MG63 (cell line): ENCODE results near the gene CYP11A1. TPM values are rescaled to one million over a fixed set of nuclear protein-coding genes. Genes with fewer than 3 reads are reported as not detected.

Experiments
- DNase-seq: peaks from one replicate; pipeline ENCODE4 v3.0.0-alpha.2; 2020
- H3K27me3 ChIP-seq: fragments of 250-450 bp; sonication (Bioruptor Pico); 2 replicates; pipeline ENCODE4 v1.5.1; 2020; ENCODE audit warnings: mild to moderate bottlenecking, moderate library complexity
- H3K36me3 ChIP-seq: fragments of 250-450 bp; sonication (Bioruptor Pico); 2 replicates; pipeline ENCODE4 v1.5.1; 2020; ENCODE audit warnings: mild to moderate bottlenecking, moderate library complexity
- H3K4me3 ChIP-seq: fragments of 250-450 bp; sonication (Bioruptor Pico); 2 replicates; pipeline ENCODE4 v1.5.1; 2020; ENCODE audit warnings: mild to moderate bottlenecking, moderate library complexity
- H3K9me3 ChIP-seq: fragments of 250-450 bp; sonication (Bioruptor Pico); 2 replicates; pipeline ENCODE4 v1.5.1; 2020; ENCODE audit warnings: mild to moderate bottlenecking, moderate library complexity
- total RNA-seq: library from RNA; depleted of rRNA; stranded (reverse); fragments of >200 nt; shearing (Covaris generic); gene quantifications from 2 replicates; pipeline ENCODE4 v1.2.3, GENCODE V29; 2014; ENCODE audit warnings: low replicate concordance

CYP11A1 gene
- total RNA-seq, 1 experiment from 2014 or later: 6.3 TPM

GRCh38 chr15:74328331-74329056, 39.0 kb downstream of the CYP11A1 start:
- Histone ChIP-seq H3K36me3 (no peaks in the 10 kb centered on the region), H3K9me3 (no peaks in the 10 kb centered on the region), H3K27me3 (no peaks in the 10 kb centered on the region), H3K4me3 (no peak overlapping the region)
- DNase-seq: no peak

- no peak overlapping the region for H3K4me3 ChIP-seq
- H3K36me3 ChIP-seq: no peaks in the 10 kb centered on the region
- H3K9me3 ChIP-seq: no peaks in the 10 kb centered on the region
- no peak for DNase-seq
- no peaks in the 10 kb centered on the region for H3K27me3 ChIP-seq
These were observed 39.7 kb downstream of the CYP11A1 start for GRCh38 chr15:74327756-74328155.

GRCh38 chr15:74326746-74327145, 40.7 kb downstream of the CYP11A1 start:
- Histone ChIP-seq H3K9me3 (no peaks in the 10 kb centered on the region), H3K27me3 (no peaks in the 10 kb centered on the region), H3K4me3 (no peak overlapping the region), H3K36me3 (no peaks in the 10 kb centered on the region)
- no peak for DNase-seq

GRCh38 chr15:74324714-74325113, 42.7 kb downstream of the CYP11A1 start:
- no peaks in the 10 kb centered on the region for H3K36me3 ChIP-seq
- H3K27me3 ChIP-seq: no peaks in the 10 kb centered on the region
- H3K4me3 ChIP-seq: no peak overlapping the region
- DNase-seq: no peak
- no peaks in the 10 kb centered on the region for H3K9me3 ChIP-seq

GRCh38 chr15:74322558-74323180, 44.8 kb downstream of the CYP11A1 start:
- no peak overlapping the region for H3K4me3 ChIP-seq
- H3K27me3 ChIP-seq: no peaks in the 10 kb centered on the region
- no peaks in the 10 kb centered on the region for H3K9me3 ChIP-seq
- DNase-seq: peak; percentile 62
- H3K36me3 ChIP-seq: no peaks in the 10 kb centered on the region

GRCh38 chr15:74320352-74321247, 46.8 kb downstream of the CYP11A1 start:
- no peak overlapping the region for H3K4me3 ChIP-seq
- no peaks in the 10 kb centered on the region for H3K36me3 ChIP-seq
- no peaks in the 10 kb centered on the region for H3K27me3 ChIP-seq
- H3K9me3 ChIP-seq: no peaks in the 10 kb centered on the region
- DNase-seq: peak; percentile 42

GRCh38 chr15:74319596-74320351, 47.7 kb downstream of the CYP11A1 start:
- Histone ChIP-seq H3K4me3 (no peak overlapping the region), H3K27me3 (no peaks in the 10 kb centered on the region), H3K9me3 (no peaks in the 10 kb centered on the region), H3K36me3 (no peaks in the 10 kb centered on the region)
- no peak for DNase-seq

GRCh38 chr15:74319138-74319460, 48.3 kb downstream of the CYP11A1 start:
- Histone ChIP-seq H3K27me3 (no peaks in the 10 kb centered on the region), H3K36me3 (no peaks in the 10 kb centered on the region), H3K4me3 (no peak overlapping the region), H3K9me3 (no peaks in the 10 kb centered on the region)
- no peak for DNase-seq

- Histone ChIP-seq H3K27me3 (no peaks in the 10 kb centered on the region), H3K4me3 (no peak overlapping the region), H3K36me3 (no peaks in the 10 kb centered on the region), H3K9me3 (no peaks in the 10 kb centered on the region)
- no peak for DNase-seq
These were observed 48.9 kb downstream of the CYP11A1 start for GRCh38 chr15:74318376-74319137.

GRCh38 chr15:74317820-74318375, 49.5 kb downstream of the CYP11A1 start:
- DNase-seq: peak; percentile 79
- Histone ChIP-seq H3K4me3 (no peak overlapping the region), H3K36me3 (no peaks in the 10 kb centered on the region), H3K9me3 (no peaks in the 10 kb centered on the region), H3K27me3 (no peaks in the 10 kb centered on the region)

- H3K4me3 ChIP-seq: no peak overlapping the region
- no peak for DNase-seq
- no peaks in the 10 kb centered on the region for H3K9me3 ChIP-seq
- no peaks in the 10 kb centered on the region for H3K27me3 ChIP-seq
- H3K36me3 ChIP-seq: no peaks in the 10 kb centered on the region
These were observed 51.3 kb downstream of the CYP11A1 start for GRCh38 chr15:74316141-74316540.

GRCh38 chr15:74315626-74316025, 51.8 kb downstream of the CYP11A1 start:
- H3K27me3 ChIP-seq: no peaks in the 10 kb centered on the region
- H3K4me3 ChIP-seq: no peak overlapping the region
- DNase-seq: no peak
- H3K9me3 ChIP-seq: no peaks in the 10 kb centered on the region
- H3K36me3 ChIP-seq: no peaks in the 10 kb centered on the region

GRCh38 chr15:74314795-74315438, 52.5 kb downstream of the CYP11A1 start:
- DNase-seq: no peak
- no peaks in the 10 kb centered on the region for H3K9me3 ChIP-seq

GRCh38 chr15:74313889-74314288, 53.6 kb downstream of the CYP11A1 start:
- H3K27me3 ChIP-seq: no peaks in the 10 kb centered on the region
- no peak for DNase-seq
- H3K4me3 ChIP-seq: no peak overlapping the region
- H3K36me3 ChIP-seq: no peaks in the 10 kb centered on the region
- H3K9me3 ChIP-seq: no peaks in the 10 kb centered on the region

More at GRCh38 chr15:74314795-74315438, 52.5 kb downstream of the CYP11A1 start:
- no peak overlapping the region for H3K4me3 ChIP-seq
- H3K27me3 ChIP-seq: no peaks in the 10 kb centered on the region
- no peaks in the 10 kb centered on the region for H3K36me3 ChIP-seq

- DNase-seq: no peak
- Histone ChIP-seq H3K4me3 (no peak overlapping the region), H3K36me3 (no peaks in the 10 kb centered on the region), H3K27me3 (no peaks in the 10 kb centered on the region), H3K9me3 (no peaks in the 10 kb centered on the region)
These were observed 54.9 kb downstream of the CYP11A1 start for GRCh38 chr15:74312445-74313007.
